ENCODE results near the gene NAGS.
"Not testable (repeated sequence)": the region's sequence is repeated elsewhere in the genome, so short reads cannot be mapped to it uniquely, and the experiment has no call there.

The NAGS gene

GRCh38 chr17:44039829-44040635, 35.6 kb downstream of the NAGS start:
- no peak for DNase-seq (ENCODE audit: low spot score)

- no peak for DNase-seq (ENCODE audit: low spot score)
Measured at GRCh38 chr17:44043272-44043696, 38.9 kb downstream of the NAGS start.

- DNase-seq (ENCODE audit: low spot score): no peak
Measured at GRCh38 chr17:44044071-44044470, 39.6 kb downstream of the NAGS start.

GRCh38 chr17:44045486-44045885, 41.1 kb downstream of the NAGS start:
- no peak for DNase-seq (ENCODE audit: low spot score)

GRCh38 chr17:44046893-44047292, 42.5 kb downstream of the NAGS start:
- not testable (repeated sequence) for DNase-seq (ENCODE audit: low spot score)

- no peak for DNase-seq (ENCODE audit: low spot score)
Measured at GRCh38 chr17:44049294-44050060, 45.1 kb downstream of the NAGS start.

GRCh38 chr17:44053125-44053872, 48.9 kb downstream of the NAGS start:
- no peak for DNase-seq (ENCODE audit: low spot score)
